CD4-positive, alpha-beta T cell treated with Interleukin-1 beta for 1 hour (primary cell): ENCODE measurements around the gene NUMA1.

ENCODE experiments used
- DNase-seq, 2 donors: peaks; one replicate each; pipeline ENCODE4 v3.0.0-alpha.2; 2020 to 2022

NUMA1 gene

GRCh38 chr11:71998649-71999310, 81.6 kb downstream of the NUMA1 start, which contains the start of gene IL18BP:
Gene IL18BP, plus strand, starts transcription at chr11:71998909. Its CDS starts 1,076 bp downstream, at chr11:71999985.
- peak; percentile 50 to 68 for DNase-seq

- no peak for DNase-seq
Observed at GRCh38 chr11:71998061-71998460, 82.3 kb downstream of the NUMA1 start.

GRCh38 chr11:71997594-71997993, 82.7 kb downstream of the NUMA1 start:
- no peak for DNase-seq

- DNase-seq = peak; percentile 12 to 80
Observed at GRCh38 chr11:71996946-71997345, 83.4 kb downstream of the NUMA1 start.

- DNase-seq = no peak
Observed at GRCh38 chr11:71996517-71996916, 83.8 kb downstream of the NUMA1 start.

GRCh38 chr11:71995726-71996291, 84.5 kb downstream of the NUMA1 start:
- no peak for DNase-seq

GRCh38 chr11:71994786-71995185, 85.6 kb downstream of the NUMA1 start:
- no peak for DNase-seq

- no peak for DNase-seq
Observed at GRCh38 chr11:71992136-71992730, 88.1 kb downstream of the NUMA1 start.

- DNase-seq = peak in 1 of 2 donors; percentile 33
Observed at GRCh38 chr11:71991494-71991893, 88.8 kb downstream of the NUMA1 start.

GRCh38 chr11:71990701-71991100, 89.6 kb downstream of the NUMA1 start:
- no peak for DNase-seq

- DNase-seq = no peak
Observed at GRCh38 chr11:71988050-71988449, 92.3 kb downstream of the NUMA1 start.

GRCh38 chr11:71987521-71987920, 92.8 kb downstream of the NUMA1 start:
- no peak for DNase-seq

- no peak for DNase-seq
Observed at GRCh38 chr11:71986131-71986530, 94.2 kb downstream of the NUMA1 start.

- no peak for DNase-seq
Observed at GRCh38 chr11:71979602-71980001, 100.7 kb downstream of the NUMA1 start.

- no peak for DNase-seq
Observed at GRCh38 chr11:71979094-71979493, 101.2 kb downstream of the NUMA1 start.

- DNase-seq = peak; percentile 58 to 63
Observed at GRCh38 chr11:71977743-71978418, 102.5 kb downstream of the NUMA1 start.

- no peak for DNase-seq
Observed at GRCh38 chr11:71977090-71977489, 103.3 kb downstream of the NUMA1 start.

- no peak for DNase-seq
Observed at GRCh38 chr11:71976551-71976950, 103.8 kb downstream of the NUMA1 start.

- DNase-seq = no peak
Observed at GRCh38 chr11:71971680-71972079, 108.7 kb downstream of the NUMA1 start.

- no peak for DNase-seq
Observed at GRCh38 chr11:71964641-71965040, 115.7 kb downstream of the NUMA1 start.

- DNase-seq = no peak
Observed at GRCh38 chr11:71963468-71963867, 116.9 kb downstream of the NUMA1 start.

- DNase-seq = no peak
Observed at GRCh38 chr11:71962428-71963038, 117.8 kb downstream of the NUMA1 start.

GRCh38 chr11:71955898-71956456, 124.4 kb downstream of the NUMA1 start:
- no peak for DNase-seq
